Thyroid gland (tissue), 4 donors: ENCODE measurements around the gene HLX. TPM values are rescaled to one million over a fixed set of nuclear protein-coding genes. Genes with fewer than 3 reads are reported as not detected.

Source experiments
- DNase-seq, 2 donors: peaks; one replicate each; pipeline ENCODE4 v3.0.0-alpha.2; 2019
- H3K27ac ChIP-seq, 3 donors: fragments of 200-600 bp; sonication (generic); 1 replicate in 2 of 3; 2 replicates in 1 of 3; pipeline ENCODE4 v1.5.1; 2016 to 2019; ENCODE audit warnings: mild to moderate bottlenecking in 1 of 3, moderate library complexity in 1 of 3
- H3K27me3 ChIP-seq: fragments of 200-600 bp; sonication (generic); one replicate; pipeline ENCODE4 v1.5.1; 2019
- H3K36me3 ChIP-seq, 2 donors: fragments of 200-600 bp; sonication (generic); one replicate each; pipeline ENCODE4 v1.5.1; 2016 to 2019
- H3K4me1 ChIP-seq, 2 donors: fragments of 200-600 bp; sonication (generic); one replicate each; pipeline ENCODE4 v1.5.1; 2017 to 2019
- H3K4me3 ChIP-seq, 3 donors: fragments of 200-600 bp; sonication (generic); replicated peaks in 1 of 3; 1 replicate in 2 of 3; 2 replicates in 1 of 3; pipeline ENCODE4 v1.5.1; 2016; ENCODE audit warnings: mild to moderate bottlenecking in 1 of 3
- H3K9me3 ChIP-seq: fragments of 200-600 bp; sonication (generic); one replicate; pipeline ENCODE4 v1.5.1; 2017
- POLR2A ChIP-seq, 2 donors: fragments of 450-650 bp; IDR thresholded peaks; one replicate each; pipeline ENCODE4 v1.6.1; 2017; ENCODE audit warnings: antibody characterized with exemption in 2 of 2, mild to moderate bottlenecking in 2 of 2, moderate library complexity in 1 of 2
- whole genome bisulfite sequencing, 2 donors: methylation state at CpG; one replicate each; pipeline ENCODE4 v1.1.5; 2017; 5-methylcytosine and 5-hydroxymethylcytosine counted together
- intact Hi-C: fragments of 100-400 bp; cut with DNase I; formaldehyde crosslinking; loops from one replicate; pipeline ENCODE4 v1.15.1; 2023
- total RNA-seq, 4 donors: library from RNA; depleted of rRNA; stranded (reverse); fragments of >200 nt; gene quantifications; one replicate each; pipeline ENCODE4 v1.2.3, GENCODE V29; 2016
- TF ChIP-seq, protein P1 (sequence below), 6 experiments: fragments of 200-600 bp in 3 of 6; fragments of 450-650 bp in 3 of 6; sonication (generic) in 3 of 6; IDR thresholded peaks; one replicate each; pipeline ENCODE4 v1.5.1; 2016 to 2019; ENCODE audit warnings: antibody characterized with exemption in 6 of 6, mild to moderate bottlenecking in 2 of 6, inconsistent platforms in 1 of 6, moderate library complexity in 1 of 6

HLX gene
- total RNA-seq, 4 donors from 2014 or later = 3.1 to 5.1 (median 4.2) TPM

DNA sequence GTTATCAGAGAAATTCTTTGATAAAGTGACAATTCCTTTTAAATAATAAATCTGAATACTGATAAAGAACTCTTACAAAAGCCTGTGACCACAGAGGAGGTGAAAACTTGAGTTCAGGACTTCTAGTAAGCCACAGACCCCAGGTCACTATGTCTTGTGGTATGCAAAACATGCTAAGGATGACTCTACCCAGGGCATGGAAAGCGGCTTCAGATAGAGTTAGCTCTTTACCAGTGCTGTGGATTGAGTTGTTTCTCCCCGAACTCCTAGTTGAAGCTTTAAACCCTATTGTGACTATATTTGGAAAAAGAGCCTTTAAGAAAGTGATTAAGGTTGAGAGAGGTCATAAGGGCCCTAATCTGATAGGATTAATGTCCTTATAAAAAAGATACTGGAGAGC, 42.3 kb downstream of the HLX start:
- intact Hi-C loops = no loop called here
- 94 to 95% methylated on average over 2 of the region's 2 CpGs for WGBS, 2 donors
- no peaks in the 10 kb centered on the region for H3K27me3 ChIP-seq
- H3K4me1 ChIP-seq = no peaks in the 10 kb centered on the region
- no peak for TF ChIP-seq POLR2A (IDR thresholded peaks at IDR 0.05)
- TF ChIP-seq, protein P1, sequence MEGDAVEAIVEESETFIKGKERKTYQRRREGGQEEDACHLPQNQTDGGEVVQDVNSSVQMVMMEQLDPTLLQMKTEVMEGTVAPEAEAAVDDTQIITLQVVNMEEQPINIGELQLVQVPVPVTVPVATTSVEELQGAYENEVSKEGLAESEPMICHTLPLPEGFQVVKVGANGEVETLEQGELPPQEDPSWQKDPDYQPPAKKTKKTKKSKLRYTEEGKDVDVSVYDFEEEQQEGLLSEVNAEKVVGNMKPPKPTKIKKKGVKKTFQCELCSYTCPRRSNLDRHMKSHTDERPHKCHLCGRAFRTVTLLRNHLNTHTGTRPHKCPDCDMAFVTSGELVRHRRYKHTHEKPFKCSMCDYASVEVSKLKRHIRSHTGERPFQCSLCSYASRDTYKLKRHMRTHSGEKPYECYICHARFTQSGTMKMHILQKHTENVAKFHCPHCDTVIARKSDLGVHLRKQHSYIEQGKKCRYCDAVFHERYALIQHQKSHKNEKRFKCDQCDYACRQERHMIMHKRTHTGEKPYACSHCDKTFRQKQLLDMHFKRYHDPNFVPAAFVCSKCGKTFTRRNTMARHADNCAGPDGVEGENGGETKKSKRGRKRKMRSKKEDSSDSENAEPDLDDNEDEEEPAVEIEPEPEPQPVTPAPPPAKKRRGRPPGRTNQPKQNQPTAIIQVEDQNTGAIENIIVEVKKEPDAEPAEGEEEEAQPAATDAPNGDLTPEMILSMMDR (IDR thresholded peaks at IDR 0.05) = no peak
- no peak for DNase-seq
- H3K27ac ChIP-seq = no peak overlapping the region
- H3K9me3 ChIP-seq = no peaks in the 10 kb centered on the region
- H3K36me3 ChIP-seq = no peaks in the 10 kb centered on the region
- H3K4me3 ChIP-seq = no peak overlapping the region

DNA sequence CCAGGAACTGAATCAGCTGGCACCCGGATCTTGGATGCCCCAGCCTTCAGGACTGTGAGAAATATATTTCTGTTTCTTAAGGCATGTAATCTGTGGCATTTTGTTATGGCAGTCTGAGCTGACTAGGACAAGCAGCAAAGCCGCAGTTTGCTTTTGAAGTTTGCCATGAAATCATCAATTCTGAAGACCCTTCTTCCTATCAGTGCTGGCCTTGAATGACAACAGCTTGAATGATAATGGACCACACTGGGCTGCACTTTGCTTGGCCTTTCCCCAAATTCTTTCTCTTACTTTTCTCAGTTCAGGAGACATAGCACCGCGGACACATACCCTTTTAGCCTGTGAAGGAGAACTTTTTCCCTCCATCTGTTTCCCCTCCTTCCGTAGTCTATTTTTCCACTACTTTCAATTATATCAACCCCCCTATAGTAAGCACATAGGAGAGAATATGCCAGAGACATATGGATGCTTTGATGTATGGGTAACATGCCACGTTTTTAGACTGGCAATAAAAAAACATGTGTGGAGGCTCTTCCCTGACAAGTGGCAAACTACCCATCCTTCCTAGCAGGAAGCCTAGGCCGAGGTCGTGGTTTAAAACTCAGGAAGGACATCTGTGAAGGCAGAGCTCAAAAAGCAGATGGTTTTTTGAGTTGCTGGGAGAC, 42.9 kb downstream of the HLX start:
- whole genome bisulfite sequencing, 2 donors = 73 to 75% methylated on average over 8 of the region's 8 CpGs
- H3K36me3 ChIP-seq = no peaks in the 10 kb centered on the region
- no peak overlapping the region for H3K27ac ChIP-seq
- TF ChIP-seq POLR2A (IDR thresholded peaks at IDR 0.05) = no peak
- TF ChIP-seq, protein P1 (IDR thresholded peaks at IDR 0.05) = no peak
- H3K27me3 ChIP-seq = no peaks in the 10 kb centered on the region
- intact Hi-C loops = no loop called here
- no peaks in the 10 kb centered on the region for H3K9me3 ChIP-seq
- no peaks in the 10 kb centered on the region for H3K4me1 ChIP-seq
- no peak overlapping the region for H3K4me3 ChIP-seq
- DNase-seq = no peak

DNA sequence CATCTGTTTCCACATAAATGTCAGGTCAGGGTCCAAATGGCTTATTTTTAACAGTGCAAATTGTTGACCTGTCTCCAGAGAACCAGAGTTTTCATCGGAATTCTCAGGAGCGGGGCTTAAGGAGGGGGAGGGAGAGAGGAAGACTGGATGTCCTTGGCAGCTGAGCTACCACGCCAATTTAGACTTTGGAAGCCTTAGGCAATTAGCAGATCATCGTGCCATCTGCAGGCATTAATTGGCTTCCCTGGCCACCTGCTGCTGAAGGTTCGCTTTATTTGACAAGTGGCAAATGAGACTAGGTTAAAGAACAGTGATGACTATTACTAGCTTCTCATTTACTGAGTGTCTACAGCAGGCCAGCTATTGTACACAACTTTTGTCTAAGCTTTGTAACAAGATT, 43.7 kb downstream of the HLX start:
- no peaks in the 10 kb centered on the region for H3K36me3 ChIP-seq
- TF ChIP-seq POLR2A (IDR thresholded peaks at IDR 0.05) = no peak
- TF ChIP-seq, protein P1 (IDR thresholded peaks at IDR 0.05) = no peak
- no peak overlapping the region for H3K27ac ChIP-seq
- WGBS, 2 donors = 67 to 77% methylated on average over 5 of the region's 5 CpGs
- DNase-seq = no peak
- H3K4me3 ChIP-seq = no peak overlapping the region
- H3K4me1 ChIP-seq = no peaks in the 10 kb centered on the region
- no peaks in the 10 kb centered on the region for H3K9me3 ChIP-seq
- intact Hi-C loops = no loop called here
- no peaks in the 10 kb centered on the region for H3K27me3 ChIP-seq

GRCh38 chr1:220924331-220924970, 45.2 kb downstream of the HLX start:
- no peak overlapping the region for H3K4me3 ChIP-seq
- H3K27me3 ChIP-seq = no peaks in the 10 kb centered on the region
- no peak overlapping the region for H3K27ac ChIP-seq
- DNase-seq = no peak
- no peaks in the 10 kb centered on the region for H3K36me3 ChIP-seq
- TF ChIP-seq, protein P1 (IDR thresholded peaks at IDR 0.05) = no peak
- TF ChIP-seq POLR2A (IDR thresholded peaks at IDR 0.05) = no peak
- H3K4me1 ChIP-seq = no peaks in the 10 kb centered on the region
- H3K9me3 ChIP-seq = no peaks in the 10 kb centered on the region
- 86 to 92% methylated on average over 3 of the region's 3 CpGs for WGBS, 2 donors
- intact Hi-C loops = no loop called here

- TF ChIP-seq POLR2A (IDR thresholded peaks at IDR 0.05) = no peak
- TF ChIP-seq, protein P1 (IDR thresholded peaks at IDR 0.05) = no peak
- H3K36me3 ChIP-seq = no peaks in the 10 kb centered on the region
- no peaks in the 10 kb centered on the region for H3K4me1 ChIP-seq
- no peak for DNase-seq
- no peak overlapping the region for H3K4me3 ChIP-seq
- no peaks in the 10 kb centered on the region for H3K27me3 ChIP-seq
- H3K9me3 ChIP-seq = no peaks in the 10 kb centered on the region
- 95 to 98% methylated on average over 2 of the region's 2 CpGs for WGBS, 2 donors
- no peak overlapping the region for H3K27ac ChIP-seq
- intact Hi-C loops = no loop called here
These were observed 46.5 kb downstream of the HLX start for GRCh38 chr1:220925707-220926106.
